AG09309 (cell line): Measurements from ENCODE around the gene WDR82.

Experiments used
- DNase-seq: peaks from one replicate; pipeline ENCODE4 v3.0.0-alpha.2; 2010; ENCODE audit warnings: low read depth
- H3K4me3 ChIP-seq: 2 replicates; pipeline ENCODE4 v1.5.1; 2011; ENCODE audit warnings: mild to moderate bottlenecking, low read depth, low read length, moderate library complexity; ENCODE audit not compliant: control insufficient read depth
- TF ChIP-seq, protein P1 (sequence below): IDR thresholded peaks from 2 replicates; pipeline ENCODE4 v1.5.1; 2011; ENCODE audit warnings: mild to moderate bottlenecking, low read depth, low read length, inconsistent platforms; ENCODE audit not compliant: insufficient read depth, control insufficient read depth; ENCODE audit errors: missing control alignments

Gene WDR82

DNA sequence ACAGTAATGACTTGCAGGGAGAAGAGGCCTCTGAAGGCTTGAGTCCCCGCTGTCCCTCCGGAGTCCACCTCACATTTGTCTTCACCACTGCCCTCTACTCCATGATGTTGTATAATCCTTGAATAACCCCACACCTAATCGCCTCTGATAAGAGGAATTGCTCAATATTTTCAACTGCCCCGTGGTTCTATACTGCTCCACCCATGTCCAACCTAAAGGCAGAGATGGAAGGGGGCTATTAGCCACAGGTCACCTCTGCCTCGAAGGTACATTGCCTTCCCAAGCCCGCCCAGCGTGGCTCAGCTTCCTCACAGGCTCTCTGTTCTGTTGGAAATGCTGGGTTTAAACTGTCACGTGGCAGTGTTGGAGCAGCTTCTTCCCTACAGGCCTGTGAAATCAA, 65.4 kb downstream of the WDR82 start:
- H3K4me3 ChIP-seq = no peak overlapping the region
- no peak for DNase-seq
- TF ChIP-seq, protein P1, sequence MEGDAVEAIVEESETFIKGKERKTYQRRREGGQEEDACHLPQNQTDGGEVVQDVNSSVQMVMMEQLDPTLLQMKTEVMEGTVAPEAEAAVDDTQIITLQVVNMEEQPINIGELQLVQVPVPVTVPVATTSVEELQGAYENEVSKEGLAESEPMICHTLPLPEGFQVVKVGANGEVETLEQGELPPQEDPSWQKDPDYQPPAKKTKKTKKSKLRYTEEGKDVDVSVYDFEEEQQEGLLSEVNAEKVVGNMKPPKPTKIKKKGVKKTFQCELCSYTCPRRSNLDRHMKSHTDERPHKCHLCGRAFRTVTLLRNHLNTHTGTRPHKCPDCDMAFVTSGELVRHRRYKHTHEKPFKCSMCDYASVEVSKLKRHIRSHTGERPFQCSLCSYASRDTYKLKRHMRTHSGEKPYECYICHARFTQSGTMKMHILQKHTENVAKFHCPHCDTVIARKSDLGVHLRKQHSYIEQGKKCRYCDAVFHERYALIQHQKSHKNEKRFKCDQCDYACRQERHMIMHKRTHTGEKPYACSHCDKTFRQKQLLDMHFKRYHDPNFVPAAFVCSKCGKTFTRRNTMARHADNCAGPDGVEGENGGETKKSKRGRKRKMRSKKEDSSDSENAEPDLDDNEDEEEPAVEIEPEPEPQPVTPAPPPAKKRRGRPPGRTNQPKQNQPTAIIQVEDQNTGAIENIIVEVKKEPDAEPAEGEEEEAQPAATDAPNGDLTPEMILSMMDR = no peak

DNA sequence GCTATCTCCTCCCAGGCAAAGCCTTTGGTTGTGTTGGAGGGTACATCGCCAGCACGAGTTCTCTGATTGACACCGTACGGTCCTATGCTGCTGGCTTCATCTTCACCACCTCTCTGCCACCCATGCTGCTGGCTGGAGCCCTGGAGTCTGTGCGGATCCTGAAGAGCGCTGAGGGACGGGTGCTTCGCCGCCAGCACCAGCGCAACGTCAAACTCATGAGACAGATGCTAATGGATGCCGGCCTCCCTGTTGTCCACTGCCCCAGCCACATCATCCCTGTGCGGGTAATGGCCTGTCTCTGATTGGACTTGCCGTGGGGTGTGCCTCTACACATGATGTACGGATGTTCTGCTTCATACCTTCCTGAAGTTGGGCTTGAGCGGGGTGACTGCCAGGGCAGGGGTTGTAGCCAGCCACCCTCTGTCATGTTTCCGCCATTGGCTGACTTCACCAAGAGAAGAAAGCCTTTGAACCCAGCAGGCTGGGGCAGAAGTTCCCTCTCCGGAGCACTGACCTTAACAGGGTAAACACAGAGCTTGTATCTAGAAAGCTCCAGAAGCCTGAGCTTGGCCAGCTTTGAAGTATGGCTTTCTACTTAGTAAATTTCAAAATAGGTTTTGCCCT, 67.1 kb downstream of the WDR82 start:
- H3K4me3 ChIP-seq = no peak overlapping the region
- no peak for DNase-seq
- TF ChIP-seq, protein P1 = no peak

DNA sequence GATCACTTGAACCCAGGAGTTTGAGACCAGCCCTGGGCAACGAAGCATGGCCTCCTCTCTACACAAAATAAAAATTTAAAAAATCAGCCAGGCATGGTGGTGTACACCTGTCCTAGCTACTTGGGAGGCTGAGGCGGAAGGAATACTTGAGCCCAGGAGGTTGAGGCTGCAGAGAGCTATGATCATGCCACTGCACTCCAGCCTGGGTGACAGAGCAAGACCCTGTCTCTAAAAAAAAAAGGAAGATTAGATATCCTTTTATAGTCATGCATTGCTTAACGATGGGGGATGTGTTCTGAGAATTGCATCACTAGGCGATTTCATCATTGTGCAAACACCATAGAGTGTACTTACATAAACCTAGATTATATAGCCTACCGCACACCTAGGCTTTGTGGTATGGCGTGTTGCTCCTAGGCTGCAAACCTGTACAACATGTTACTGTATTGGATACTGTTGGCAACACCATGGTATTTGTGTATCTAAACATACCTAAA, 67.9 kb downstream of the WDR82 start:
- TF ChIP-seq, protein P1 = no peak
- no peak overlapping the region for H3K4me3 ChIP-seq
- no peak for DNase-seq

DNA sequence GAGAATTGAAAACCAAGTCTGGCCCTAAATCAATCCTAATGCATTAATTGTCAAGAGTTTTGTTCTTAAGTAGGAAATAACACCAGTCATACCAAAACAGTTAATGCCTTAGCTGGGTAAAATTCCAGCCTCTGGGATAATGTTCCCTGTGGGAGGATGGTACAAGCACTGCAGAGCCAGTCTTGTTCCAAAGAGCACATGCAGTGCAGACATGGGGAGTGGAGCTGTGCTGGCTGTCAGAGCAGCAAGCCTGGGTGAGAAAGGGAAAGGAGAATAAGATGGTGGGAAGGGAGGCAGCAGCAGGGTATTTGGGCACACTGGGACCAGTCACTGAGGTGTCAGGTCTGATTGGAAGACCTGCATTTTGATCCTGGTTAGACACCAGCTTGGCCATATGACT, 68.4 kb downstream of the WDR82 start:
- no peak overlapping the region for H3K4me3 ChIP-seq
- no peak for DNase-seq
- TF ChIP-seq, protein P1 = no peak

DNA sequence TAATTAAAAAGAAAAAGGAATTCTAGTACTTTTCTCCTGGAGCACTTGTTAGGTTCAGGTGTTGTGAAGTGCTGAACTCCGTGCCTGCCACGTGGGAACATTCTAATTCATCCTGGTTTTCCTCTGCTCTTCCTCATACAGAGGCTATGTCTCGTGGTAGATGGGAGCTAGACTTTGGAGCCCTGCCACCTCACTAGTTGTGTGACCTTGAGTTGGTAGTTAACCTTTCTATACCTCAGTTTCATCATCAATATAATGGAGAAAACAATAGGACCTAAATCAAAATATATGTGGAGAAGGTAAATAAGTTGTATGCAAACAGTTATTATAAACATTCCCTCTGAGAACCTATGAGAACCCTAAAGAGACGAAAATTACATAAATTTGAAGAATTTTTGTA, 69.9 kb downstream of the WDR82 start:
- no peak overlapping the region for H3K4me3 ChIP-seq
- TF ChIP-seq, protein P1 = no peak
- no peak for DNase-seq

DNA sequence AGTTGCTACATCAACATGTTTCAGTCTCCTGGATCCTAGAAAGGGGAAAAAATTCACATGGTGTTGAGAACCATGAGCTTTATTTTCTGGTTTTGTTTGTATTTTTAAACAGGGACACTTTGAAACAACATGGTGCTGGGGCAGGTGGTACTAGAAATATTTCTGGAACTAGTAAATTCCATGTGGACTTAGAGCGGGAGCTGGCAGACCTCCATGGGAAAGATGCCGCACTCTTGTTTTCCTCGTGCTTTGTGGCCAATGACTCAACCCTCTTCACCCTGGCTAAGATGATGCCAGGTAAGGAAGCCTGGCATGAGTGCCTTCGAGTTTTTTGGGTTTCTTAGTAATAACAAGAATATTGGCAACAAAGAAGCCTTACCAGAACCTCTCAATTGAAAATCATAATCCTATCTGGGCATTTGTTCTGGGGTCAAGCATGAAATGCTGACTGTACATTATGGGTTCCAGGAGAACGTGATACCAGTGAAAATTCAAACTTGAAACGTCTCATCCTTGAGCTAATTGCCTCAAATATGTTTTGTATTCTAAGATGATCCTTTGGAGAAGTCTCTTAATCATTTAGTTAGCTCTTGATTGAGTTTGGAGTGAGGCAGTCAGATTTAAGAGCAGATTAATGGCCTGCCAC, 72.6 kb downstream of the WDR82 start:
- TF ChIP-seq, protein P1 = no peak
- no peak for DNase-seq
- no peak overlapping the region for H3K4me3 ChIP-seq
